Stomach (tissue), 9 donors: ENCODE measurements around the gene HARS2. TPM values are rescaled to one million over a fixed set of nuclear protein-coding genes. Genes with fewer than 3 reads are reported as not detected.
A peak's percentile ranks its signal among the peaks of the same experiment; 100 is the strongest.
"Not testable (repeated sequence)": the region's sequence is repeated elsewhere in the genome, so short reads cannot be mapped to it uniquely, and the experiment has no call there.

ENCODE experiments used
- DNase-seq, 2 donors: peaks; one replicate each; pipeline versions ENCODE4 v3.0.0 to v3.0.0-alpha.2; 2013 to 2019
- H3K27ac ChIP-seq, 5 donors: fragments of 200-600 bp in 4 of 5; sonication (generic) in 4 of 5; one replicate each; pipeline ENCODE4 v1.5.1; 2013 to 2019; ENCODE audit warnings: mild to moderate bottlenecking in 1 of 5, moderate library complexity in 1 of 5
- H3K27me3 ChIP-seq, 3 donors: fragments of 200-600 bp; sonication (generic); one replicate each; pipeline ENCODE4 v1.5.1; 2017 to 2019; ENCODE audit warnings: mixed run types in 1 of 3
- H3K36me3 ChIP-seq, 4 donors: fragments of 200-600 bp; sonication (generic); 1 replicate in 3 of 4; 2 replicates in 1 of 4; pipeline ENCODE4 v1.5.1; 2016 to 2019
- H3K4me1 ChIP-seq, 4 donors: fragments of 200-600 bp; sonication (generic); one replicate each; pipeline ENCODE4 v1.5.1; 2016 to 2019
- H3K4me3 ChIP-seq, 4 donors: fragments of 200-600 bp; sonication (generic) in 3 of 4; one replicate each; pipeline ENCODE4 v1.5.1; 2016 to 2019; ENCODE audit warnings: mild to moderate bottlenecking in 1 of 4
- H3K9me3 ChIP-seq, 4 donors: fragments of 200-600 bp; sonication (generic); one replicate each; pipeline ENCODE4 v1.5.1; 2016 to 2019
- EP300 ChIP-seq: sonication (generic); formaldehyde crosslinking; IDR thresholded peaks from one replicate; pipeline ENCODE4 v1.6.1; 2017; ENCODE audit warnings: antibody characterized with exemption
- POLR2A ChIP-seq, 4 donors: fragments of 450-650 bp; IDR thresholded peaks; one replicate each; pipeline ENCODE4 v1.6.1; 2016; ENCODE audit warnings: antibody characterized with exemption in 4 of 4, control low read depth in 2 of 4, mild to moderate bottlenecking in 1 of 4, moderate library complexity in 1 of 4
- POLR2AphosphoS5 ChIP-seq, 3 donors: sonication (generic); formaldehyde crosslinking; IDR thresholded peaks; one replicate each; pipeline ENCODE4 v1.6.1; 2016; ENCODE audit warnings: antibody characterized with exemption in 3 of 3
- WGBS, 5 donors: extraction: QIAGEN DNeasy Blood & Tissue Kit in 3 of 5; methylation state at CpG; one replicate each; pipeline versions ENCODE4 v1.1.5 to v1.1.7; 2013 to 2018; 5-methylcytosine and 5-hydroxymethylcytosine counted together
- intact Hi-C: fragments of 100-400 bp; cut with DNase I; formaldehyde crosslinking; loops from one replicate; pipeline ENCODE4 v1.15.1; 2023; ENCODE audit warnings: low total_unique reads
- polyA plus RNA-seq, 3 donors: library from polyadenylated mRNA; stranded (reverse); fragments of 200-250 nt; gene quantifications; one replicate each; pipeline ENCODE4 v1.2.3, GENCODE V29; 2013
- total RNA-seq, 5 donors: library from RNA; depleted of rRNA; stranded (reverse); fragments of >200 nt; gene quantifications; one replicate each; pipeline versions ENCODE4 v1.1.0 to v1.2.3, GENCODE V29; 2014 to 2016
- TF ChIP-seq, protein P1 (sequence below), 7 experiments: fragments of 450-650 bp in 4 of 7; fragments of 200-600 bp in 3 of 7; sonication (generic) in 3 of 7; IDR thresholded peaks; one replicate each; pipeline ENCODE4 v1.5.1; 2016 to 2019; ENCODE audit warnings: antibody characterized with exemption in 7 of 7, control low read depth in 2 of 7, mild to moderate bottlenecking in 1 of 7
- donor health status: healthy with polysubstance abuse.
- donor health status: Bipolar disorder and iron deficiency.
- donor health status: healthy.

The HARS2 gene
- total and polyA plus RNA-seq, 8 donors: 13.1 to 155 (median 37.8) TPM

DNA sequence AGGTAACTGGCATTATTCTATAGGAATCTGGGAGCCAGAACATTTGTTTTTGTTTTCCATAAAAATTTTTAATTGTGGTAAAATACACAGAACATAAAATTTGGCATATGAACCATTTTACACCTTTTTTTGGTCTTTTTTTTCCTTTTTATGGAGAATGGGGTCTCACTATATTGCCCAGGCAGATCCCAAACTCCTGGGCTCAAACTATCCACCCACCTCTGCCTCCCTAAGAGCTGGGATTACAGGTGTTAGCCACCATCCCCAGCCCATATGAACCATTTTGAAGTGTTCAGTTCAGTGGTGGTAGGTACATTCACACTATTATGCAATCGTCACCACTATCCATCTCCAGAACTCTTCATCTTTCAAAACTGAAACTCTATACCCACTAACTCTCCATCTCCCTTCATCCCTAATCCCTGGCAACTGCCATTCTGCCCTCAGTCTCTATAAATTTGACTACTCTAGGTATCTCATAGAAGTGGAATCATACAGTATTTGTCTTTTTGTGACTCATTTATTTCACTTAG, 22.4 kb downstream of the HARS2 start:
- TF ChIP-seq EP300 (no peak), POLR2A (IDR thresholded peaks at IDR 0.05) (no peak), POLR2AphosphoS5 (IDR thresholded peaks at IDR 0.05) (no peak)
- TF ChIP-seq, protein P1, sequence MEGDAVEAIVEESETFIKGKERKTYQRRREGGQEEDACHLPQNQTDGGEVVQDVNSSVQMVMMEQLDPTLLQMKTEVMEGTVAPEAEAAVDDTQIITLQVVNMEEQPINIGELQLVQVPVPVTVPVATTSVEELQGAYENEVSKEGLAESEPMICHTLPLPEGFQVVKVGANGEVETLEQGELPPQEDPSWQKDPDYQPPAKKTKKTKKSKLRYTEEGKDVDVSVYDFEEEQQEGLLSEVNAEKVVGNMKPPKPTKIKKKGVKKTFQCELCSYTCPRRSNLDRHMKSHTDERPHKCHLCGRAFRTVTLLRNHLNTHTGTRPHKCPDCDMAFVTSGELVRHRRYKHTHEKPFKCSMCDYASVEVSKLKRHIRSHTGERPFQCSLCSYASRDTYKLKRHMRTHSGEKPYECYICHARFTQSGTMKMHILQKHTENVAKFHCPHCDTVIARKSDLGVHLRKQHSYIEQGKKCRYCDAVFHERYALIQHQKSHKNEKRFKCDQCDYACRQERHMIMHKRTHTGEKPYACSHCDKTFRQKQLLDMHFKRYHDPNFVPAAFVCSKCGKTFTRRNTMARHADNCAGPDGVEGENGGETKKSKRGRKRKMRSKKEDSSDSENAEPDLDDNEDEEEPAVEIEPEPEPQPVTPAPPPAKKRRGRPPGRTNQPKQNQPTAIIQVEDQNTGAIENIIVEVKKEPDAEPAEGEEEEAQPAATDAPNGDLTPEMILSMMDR (IDR thresholded peaks at IDR 0.05): no peak
- no peak overlapping the region for H3K27ac ChIP-seq
- no peak for DNase-seq
- H3K4me1 ChIP-seq: peaks cover 0 to 20% (median 10%) of the 10 kb centered on the region in 4 donors
- 77 to 92% (median 89%) methylated on average over 1 of the region's 1 CpG for WGBS, 5 donors
- no peaks in the 10 kb centered on the region for H3K27me3 ChIP-seq
- no peaks in the 10 kb centered on the region for H3K9me3 ChIP-seq
- intact Hi-C loops: no loop called here
- no peaks in the 10 kb centered on the region for H3K36me3 ChIP-seq
- H3K4me3 ChIP-seq: no peak overlapping the region

DNA sequence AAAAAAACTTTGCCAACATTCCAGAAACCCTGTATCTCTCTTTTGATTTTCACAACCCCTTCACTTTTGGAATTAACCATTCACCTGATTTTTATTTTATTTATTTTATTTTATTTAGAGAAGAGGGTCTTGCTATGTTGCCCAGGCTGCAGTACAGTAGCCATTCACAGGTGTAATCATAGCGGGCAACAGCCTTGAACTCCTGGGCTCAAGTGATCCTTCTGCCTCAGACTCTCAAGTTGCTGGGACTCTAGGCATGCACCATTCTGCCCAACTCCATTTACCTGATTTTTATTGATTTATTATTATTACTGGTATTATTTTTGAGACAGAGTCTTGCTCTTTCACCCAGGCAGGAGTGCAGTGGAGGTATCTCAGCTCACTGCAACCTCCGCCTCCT, 25.0 kb downstream of the HARS2 start:
- H3K4me3 ChIP-seq, H3K27me3 ChIP-seq, H3K36me3 ChIP-seq, DNase-seq, intact Hi-C loops, H3K9me3 ChIP-seq, H3K27ac ChIP-seq: not testable (repeated sequence)
- H3K4me1 ChIP-seq: peaks cover 0 to 17% (median 7%) of the 10 kb centered on the region in 4 donors
- 94 to 98% (median 96%) methylated on average over 2 of the region's 2 CpGs for WGBS, 5 donors

DNA sequence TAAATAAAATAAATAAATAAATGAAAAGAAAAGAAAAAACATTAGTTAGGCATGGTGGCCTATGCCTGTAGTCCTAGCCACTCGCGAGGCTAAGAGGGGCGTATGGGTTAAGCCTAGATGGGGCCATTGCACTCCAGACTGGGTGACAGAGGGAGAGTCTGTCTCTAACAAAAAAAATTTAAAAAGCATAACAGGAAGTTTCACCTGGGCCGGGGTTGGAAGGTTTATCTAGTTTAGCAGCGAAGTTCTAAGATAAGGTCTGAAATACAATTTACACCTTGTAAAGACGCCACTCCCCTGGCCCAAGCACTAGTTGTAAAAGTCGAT, 27.0 kb downstream of the HARS2 start:
- WGBS, 5 donors: 38 to 58% (median 56%) methylated on average over 7 of the region's 7 CpGs
- intact Hi-C loops: no loop called here
- Histone ChIP-seq H3K27me3 (no peaks in the 10 kb centered on the region), H3K27ac (peak overlapping the region; percentile 69 to 94 (median 76)), H3K4me1 (peaks cover 0 to 9% (median 3%) of the 10 kb centered on the region in 4 donors), H3K4me3 (peak overlapping the region in 3 of 4 donors; percentile 18 to 30 (median 25)), H3K36me3 (no peaks in the 10 kb centered on the region), H3K9me3 (no peaks in the 10 kb centered on the region)
- TF ChIP-seq, protein P1 (IDR thresholded peaks at IDR 0.05): no peak
- TF ChIP-seq POLR2AphosphoS5 (IDR thresholded peaks at IDR 0.05): no peak
- no peak for TF ChIP-seq EP300
- no peak for TF ChIP-seq POLR2A (IDR thresholded peaks at IDR 0.05)
- no peak for DNase-seq

DNA sequence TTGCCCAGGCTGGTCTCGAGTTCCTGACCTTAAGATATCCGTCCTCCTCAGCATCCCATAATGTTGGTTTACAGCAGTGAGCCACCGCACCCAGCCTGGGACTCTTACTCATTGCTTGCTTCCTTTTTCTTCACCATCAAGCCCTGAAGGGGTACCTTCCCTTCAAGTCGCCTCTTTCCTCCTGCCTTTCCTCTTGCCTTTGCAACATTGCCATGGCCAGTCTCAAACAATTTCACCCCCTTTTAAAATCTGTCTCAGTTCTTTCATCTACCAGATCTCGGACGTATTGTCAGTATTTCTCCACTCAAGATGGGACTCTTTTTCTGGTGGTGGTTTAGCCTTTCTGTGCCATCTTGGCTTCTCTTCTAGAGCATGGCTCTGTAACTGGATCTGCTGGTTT, 29.5 kb downstream of the HARS2 start:
- DNase-seq, H3K4me3 ChIP-seq, H3K36me3 ChIP-seq, H3K9me3 ChIP-seq, H3K27me3 ChIP-seq, H3K27ac ChIP-seq, intact Hi-C loops: not testable (repeated sequence)
- WGBS, 5 donors: 48 to 59% (median 58%) methylated on average over 6 of the region's 6 CpGs
- peaks cover 0 to 13% (median 3%) of the 10 kb centered on the region in 4 donors for H3K4me1 ChIP-seq

DNA sequence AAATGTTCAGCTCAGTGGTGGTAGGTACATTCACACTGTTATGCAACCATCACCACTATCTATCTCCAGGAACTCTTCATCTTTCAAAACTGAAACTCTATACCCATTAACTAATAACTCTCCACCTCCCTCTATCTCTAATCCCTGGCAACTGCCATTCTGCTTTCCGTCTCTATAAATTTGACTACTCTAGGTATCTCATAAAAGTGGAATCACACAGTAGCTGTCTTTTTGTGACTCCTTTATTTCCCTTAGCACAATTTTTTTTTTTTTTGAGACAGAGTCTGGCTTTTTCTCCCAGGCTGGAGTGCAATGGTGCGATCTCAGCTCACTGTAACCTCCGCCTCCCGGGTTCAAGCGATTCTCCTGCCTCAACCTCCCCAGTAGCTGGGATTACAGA, 30.1 kb downstream of the HARS2 start:
- H3K9me3 ChIP-seq, DNase-seq, H3K27ac ChIP-seq, H3K4me3 ChIP-seq, H3K36me3 ChIP-seq, intact Hi-C loops: not testable (repeated sequence)
- WGBS, 5 donors: 83 to 89% (median 84%) methylated on average over 5 of the region's 5 CpGs
- Histone ChIP-seq H3K4me1 (peaks cover 0 to 19% (median 7%) of the 10 kb centered on the region in 4 donors), H3K27me3 (peaks cover 0 to 14% (median 0%) of the 10 kb centered on the region in 3 donors)

DNA sequence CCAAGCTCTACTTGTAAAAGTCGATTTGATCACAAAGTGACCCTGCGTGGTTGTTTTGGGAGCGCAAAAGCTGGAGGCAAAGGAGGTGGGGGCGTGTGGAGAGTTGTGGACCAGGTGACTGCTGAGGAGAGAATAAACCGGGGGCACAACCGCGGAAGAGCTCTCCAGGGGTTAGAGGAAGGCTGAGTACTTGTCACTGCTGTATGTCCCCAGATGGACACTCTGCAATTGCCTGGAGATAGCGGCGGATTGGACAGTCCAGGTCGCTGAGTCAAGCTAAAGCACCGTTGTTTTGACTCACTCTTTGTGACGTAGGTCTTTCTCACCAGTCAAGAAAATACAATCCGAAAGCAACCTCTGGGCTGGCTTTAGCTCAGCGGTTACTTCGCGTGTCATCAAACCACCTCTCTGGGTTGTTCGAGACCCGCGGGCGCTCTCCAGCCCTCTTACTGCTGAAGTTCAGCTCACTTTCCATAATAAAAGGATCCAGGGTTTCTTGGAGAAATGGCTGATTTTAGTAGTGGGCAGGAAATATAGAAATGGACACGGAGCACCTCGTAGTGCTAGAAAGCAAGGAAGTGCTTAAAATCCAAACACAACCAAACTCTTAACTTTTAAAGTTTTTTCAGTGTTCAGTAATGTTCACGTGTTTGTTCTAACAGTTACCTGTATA, 34.7 kb downstream of the HARS2 start:
- intact Hi-C loops: no loop called here
- WGBS, 5 donors: 7 to 13% (median 9%) methylated on average over 20 to 23 of the region's 23 CpGs
- H3K4me3 ChIP-seq: peak overlapping the region in 1 of 4 donors; percentile 3

More for the DNA sequence above, 34.7 kb downstream of the HARS2 start:
- Histone ChIP-seq H3K4me1 (peaks cover 0 to 11% (median 4%) of the 10 kb centered on the region in 4 donors), H3K27ac (no peak overlapping the region), H3K36me3 (no peaks in the 10 kb centered on the region), H3K27me3 (peaks cover 0 to 38% (median 0%) of the 10 kb centered on the region in 3 donors), H3K9me3 (no peaks in the 10 kb centered on the region)
- TF ChIP-seq POLR2A (IDR thresholded peaks at IDR 0.05): no peak
- no peak for TF ChIP-seq EP300
- no peak for TF ChIP-seq POLR2AphosphoS5 (IDR thresholded peaks at IDR 0.05)
- TF ChIP-seq, protein P1 (IDR thresholded peaks at IDR 0.05): no peak
- peak; percentile 49 to 79 for DNase-seq
